ENCODE results near the gene GOLGA6A.
A peak's percentile ranks its signal among the peaks of the same experiment; 100 is the strongest.
"Not testable (repeated sequence)": the region's sequence is repeated elsewhere in the genome, so short reads cannot be mapped to it uniquely, and the experiment has no call there.

Gene GOLGA6A, protein sequence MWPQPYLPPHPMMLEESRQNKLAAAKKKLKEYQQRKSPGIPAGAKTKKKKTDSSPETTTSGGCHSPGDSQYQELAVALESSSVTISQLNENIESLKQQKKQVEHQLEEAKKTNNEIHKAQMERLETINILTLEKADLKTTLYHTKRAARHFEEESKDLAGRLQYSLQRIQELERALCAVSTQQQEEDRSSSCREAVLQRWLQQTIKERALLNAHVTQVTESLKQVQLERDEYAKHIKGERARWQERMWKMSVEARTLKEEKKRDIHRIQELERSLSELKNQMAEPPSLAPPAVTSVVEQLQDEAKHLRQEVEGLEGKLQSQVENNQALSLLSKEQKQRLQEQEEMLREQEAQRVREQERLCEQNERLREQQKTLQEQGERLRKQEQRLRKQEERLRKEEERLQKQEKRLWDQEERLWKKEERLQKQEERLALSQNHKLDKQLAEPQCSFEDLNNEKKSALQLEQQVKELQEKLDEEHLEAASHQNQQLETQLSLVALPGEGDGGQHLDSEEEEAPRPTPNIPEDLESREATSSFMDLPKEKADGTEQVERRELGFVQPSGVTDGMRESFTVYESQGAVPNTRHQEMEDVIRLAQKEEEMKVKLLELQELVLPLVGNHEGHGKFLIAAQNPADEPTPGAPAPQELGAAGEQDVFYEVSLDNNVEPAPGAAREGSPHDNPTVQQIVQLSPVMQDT

DNA sequence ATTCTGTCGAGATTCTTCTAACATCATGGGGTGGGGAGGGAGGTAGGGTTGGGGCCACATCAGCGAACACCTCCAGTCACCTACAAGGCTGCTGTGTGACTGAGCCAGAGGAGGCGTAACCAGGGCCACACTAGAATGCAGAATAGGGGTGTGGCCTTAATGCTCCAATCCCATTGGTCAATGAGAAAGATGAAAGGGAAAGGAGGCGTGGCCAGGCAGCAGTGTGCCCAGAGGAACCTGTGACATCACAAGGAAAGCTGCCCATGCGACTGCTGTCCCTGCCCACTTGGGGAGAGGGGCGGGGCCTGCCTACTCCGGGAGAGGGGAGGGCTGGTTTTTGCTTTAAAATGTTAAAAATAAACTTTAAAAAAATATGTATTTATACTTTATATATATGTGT is at the start of gene GOLGA6A:
Gene GOLGA6A (minus strand): TSS at position 101 of the 400 bp plus-strand sequence. CDS start 41 bp downstream, at position 60.
- DNase-seq (ENCODE audit: low spot score), result not testable (repeated sequence)

DNA sequence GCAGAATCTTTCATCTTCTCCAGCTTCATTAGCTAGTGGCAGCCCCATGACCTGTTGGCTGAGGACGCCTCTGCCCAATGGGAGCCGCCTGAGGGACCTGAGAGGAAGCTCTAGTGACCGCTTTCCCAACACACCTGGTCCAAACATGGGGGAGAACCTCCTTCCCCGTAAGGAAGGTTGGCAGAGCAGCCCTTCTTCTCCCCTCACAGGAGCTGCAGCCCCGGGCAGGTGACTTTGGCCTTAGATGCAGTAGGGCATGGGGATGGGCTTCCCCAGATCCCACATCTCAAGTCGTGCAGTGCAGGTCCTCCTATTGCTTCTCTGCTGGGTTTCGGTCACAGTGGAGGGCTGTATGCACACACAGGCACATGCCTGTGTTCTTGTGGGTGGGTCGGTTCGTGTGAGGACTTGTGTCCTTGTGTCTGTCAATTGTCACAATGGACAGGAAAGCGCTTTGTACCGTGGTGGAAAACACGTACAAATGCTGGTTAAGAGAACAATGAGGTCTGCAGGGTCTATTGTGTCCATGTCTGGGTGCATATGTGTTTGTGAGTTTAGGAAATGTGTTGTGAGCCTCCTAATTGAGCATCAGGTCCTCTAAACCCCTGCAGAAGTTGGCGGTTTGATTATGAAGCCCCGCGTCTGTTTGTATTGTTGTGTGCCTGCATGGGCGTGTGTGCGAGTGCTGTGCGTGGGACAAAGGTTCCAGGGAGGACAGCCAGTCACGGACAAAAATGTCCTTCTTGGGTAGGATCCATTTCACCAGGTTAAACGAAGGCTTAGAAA is 49.5 kb upstream of the GOLGA6A start:
- no peak for DNase-seq (ENCODE audit: low spot score)

DNA sequence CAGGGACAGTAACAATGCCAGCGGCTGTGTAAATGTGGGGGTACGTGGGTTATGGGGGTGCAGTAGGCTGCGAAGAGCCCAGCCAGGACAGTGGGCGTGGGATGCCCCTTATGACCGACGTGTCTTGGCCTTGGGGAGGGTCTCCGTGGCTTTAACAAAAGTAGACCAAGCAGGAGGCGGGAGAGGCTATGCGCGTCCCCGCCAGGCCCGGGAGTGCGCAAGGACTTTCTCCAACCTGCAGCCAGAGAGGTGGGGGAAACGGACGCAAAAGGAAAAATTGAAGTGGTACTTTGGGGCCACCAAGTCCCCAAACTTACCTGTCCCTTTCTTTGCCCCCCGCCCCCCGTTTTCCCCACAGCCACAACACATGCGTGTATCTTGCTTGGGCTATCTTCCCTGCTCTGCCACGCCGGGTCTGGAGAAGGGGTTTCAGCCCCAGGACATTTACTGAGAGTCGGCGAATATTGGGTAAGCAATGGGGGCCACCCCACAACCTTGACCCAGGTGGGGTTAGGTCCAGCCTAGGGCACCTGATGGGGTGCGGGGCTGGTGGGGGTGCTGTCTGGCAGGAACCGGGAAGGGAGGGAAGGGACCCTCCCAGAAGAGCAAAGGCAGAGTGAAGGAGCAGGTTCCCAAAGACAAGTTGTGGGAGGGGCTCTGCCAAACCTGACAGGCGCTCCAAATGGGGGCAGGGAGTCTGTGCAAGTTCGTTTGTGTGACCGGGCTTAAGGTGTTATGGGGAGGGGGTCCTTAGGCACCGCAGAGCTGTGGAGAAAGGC is 48.7 kb upstream of the GOLGA6A start:
- no peak for DNase-seq (ENCODE audit: low spot score)

DNA sequence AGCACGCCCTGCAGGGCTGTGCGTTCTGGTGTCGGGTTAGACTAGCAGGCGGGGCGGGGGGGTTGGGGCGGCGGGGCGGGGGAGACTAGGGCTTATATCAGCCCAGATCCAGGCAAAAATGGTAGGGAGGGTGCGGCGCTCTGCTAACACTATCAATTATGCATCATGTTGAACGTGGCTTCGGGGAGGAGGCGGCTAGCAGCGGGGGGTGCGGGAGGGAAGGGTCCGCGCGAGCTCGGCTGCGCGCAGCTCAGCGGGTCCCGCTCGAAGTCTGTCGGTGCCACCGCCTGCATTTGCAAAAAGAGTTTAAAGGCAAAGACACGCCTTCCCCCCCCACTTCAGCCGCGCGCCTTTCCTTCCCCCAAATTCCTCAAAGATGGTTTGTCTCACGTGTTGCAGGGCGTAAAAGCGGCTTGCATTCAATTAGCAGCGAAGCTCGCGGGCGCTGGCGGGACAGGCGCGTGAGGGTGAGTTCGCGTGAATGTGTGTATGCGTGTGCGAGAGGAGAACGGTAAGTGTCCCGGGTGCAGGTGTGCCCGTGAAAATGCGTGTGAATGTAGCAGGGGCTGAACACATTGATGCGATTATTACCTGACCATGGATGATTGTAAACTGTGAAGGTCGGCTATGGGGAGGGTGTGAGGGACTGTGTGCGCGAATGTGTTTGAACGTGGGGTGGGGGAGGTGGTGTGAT is 48.0 kb upstream of the GOLGA6A start, which contains the start of gene ISLR2:
Gene ISLR2 (plus strand): TSS at position 432 of the 694 bp plus-strand sequence. CDS start 2,169 bp downstream, outside the sequence.
- no peak for DNase-seq (ENCODE audit: low spot score)

DNA sequence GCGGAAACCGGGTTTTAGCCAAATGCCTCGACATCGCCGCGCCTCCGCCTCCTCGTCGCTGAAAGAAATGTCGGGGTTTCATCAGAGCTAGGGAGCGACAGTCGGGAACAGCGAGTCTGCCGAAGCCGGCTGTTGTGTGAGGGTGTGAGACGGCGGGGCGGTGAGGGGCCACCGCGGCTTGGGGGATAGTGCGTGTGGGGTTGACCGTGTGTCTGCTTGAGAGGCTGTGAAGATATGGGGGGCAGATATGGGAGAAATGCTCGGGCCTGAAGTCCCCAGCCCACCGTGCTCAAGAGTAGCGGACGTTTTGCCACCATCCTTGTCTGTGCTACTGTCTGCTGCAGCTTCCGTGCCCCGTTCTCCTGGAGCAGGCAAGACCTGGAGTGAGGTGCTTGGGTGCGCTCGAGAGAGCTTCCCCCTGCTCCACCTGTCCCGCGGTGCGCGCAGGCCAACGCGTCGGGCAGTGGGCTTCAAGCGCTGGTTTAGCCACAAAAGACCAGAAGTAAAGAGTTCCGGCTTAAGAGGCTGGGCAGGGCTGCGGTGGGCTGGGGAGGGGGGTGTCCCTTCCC is 47.3 kb upstream of the GOLGA6A start:
- DNase-seq (ENCODE audit: low spot score), result no peak

DNA sequence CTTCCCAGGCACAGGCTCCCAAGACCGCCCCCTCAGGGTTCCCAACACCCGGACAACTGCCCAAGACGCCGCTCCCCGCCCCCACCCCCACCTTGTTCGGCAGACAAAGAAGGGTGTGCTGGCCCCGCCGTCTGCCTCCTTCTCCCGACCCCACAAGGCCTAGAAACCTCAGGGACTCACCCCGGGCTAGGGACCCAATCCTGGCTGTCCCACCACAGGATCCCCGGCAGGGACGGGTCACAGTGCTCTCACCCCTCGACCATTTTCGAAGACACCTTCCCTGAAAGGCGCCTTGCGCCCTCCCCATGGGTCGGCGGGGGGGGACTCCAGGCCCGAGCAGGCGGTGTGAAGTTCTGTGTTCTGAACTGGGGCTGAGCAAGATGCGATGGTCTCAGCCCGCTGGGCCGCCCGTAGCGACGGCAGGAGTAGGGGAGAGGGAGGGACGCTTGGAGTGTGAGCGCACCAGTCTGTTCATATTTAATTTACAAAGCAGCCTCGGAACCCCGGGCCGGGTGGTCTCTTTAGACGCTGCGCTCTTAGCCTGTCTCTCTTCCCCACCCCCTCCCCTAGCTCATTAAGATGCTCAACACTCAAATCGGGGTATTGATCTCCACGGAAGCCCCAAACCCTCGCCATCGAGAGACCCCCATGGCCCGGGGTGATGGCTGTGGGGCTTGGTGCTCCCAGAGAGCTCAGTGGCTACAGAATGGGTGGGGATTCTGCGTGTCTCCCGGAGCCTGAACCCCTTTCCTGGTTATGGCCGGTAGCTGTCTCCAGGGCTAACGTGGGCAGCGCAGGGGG is 46.6 kb upstream of the GOLGA6A start:
- no peak for DNase-seq (ENCODE audit: low spot score)

DNA sequence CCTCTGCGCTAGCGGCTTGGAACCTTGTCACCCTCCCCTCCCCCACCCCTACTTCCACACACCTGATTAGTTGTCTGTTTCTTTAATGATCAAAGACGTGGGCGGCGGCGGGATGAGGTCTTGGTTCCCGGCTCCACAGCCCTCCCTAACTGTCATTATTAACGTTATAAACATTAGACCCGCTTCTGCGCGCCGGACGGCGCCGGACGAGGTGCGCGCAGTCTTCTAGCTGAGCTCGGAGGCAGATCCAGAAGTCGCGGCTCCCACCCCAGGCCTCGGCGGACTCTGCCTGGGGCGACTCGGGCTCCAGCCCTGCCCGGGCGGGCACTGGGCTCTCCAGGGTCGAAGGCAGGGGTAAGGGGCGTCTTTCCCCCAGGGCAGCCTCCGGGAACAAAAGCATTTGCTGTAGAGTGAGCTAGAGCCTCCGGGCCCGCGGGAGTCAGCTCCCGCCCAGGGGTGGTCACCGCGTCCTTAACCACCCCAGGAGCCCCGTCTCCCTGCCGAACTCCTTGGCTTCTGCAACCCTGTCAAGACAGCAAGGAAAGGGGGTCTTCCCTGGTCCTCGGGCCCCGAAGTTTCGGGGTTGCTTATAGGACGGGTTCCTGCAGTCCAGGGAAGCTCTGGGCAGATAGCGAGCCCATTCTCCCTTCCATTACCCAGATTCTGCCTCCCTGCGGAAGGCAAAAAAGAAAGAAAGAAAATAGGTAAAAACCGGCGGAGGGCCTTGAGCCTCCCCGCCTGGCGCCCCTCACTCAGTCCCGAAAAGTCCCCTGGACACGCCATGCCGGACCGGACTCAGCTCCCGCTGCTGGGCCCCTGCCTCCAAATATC is 45.8 kb upstream of the GOLGA6A start:
- DNase-seq (ENCODE audit: low spot score), result no peak

DNA sequence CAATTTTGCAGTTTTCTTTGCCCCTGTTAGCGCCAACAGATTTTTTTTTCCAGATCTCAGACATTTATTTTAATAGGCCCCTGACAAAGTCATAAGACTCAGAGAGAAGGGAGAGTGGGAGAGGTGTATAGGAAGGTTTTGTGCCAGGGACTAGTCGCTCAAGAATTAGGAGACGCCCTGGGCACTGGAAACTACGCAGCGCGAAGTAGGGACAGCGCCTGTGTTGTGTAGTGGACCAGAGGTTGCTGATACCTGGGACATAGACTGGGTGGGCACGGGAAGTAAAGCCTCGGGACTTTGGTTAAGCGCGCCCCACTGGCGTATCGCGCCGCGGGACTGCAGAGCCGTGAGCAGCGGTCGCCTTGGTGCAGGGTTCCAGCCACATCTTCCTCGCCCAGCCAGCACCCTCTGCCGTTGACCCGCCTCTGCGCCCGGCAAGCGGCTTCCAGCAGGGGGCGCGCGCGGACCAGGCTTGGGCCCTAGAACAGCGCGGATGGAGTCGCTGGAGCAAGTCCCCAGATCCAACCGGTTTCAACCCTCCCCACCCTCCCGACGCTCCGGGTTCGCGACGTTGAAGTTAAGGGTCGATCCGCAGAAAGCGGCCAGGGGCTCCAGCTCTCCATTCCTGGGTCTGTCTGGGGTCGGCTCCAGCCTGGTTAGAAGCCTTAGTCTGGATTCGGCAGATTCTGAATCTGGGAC is 45.1 kb upstream of the GOLGA6A start:
- DNase-seq (ENCODE audit: low spot score), result peak; percentile 40

DNA sequence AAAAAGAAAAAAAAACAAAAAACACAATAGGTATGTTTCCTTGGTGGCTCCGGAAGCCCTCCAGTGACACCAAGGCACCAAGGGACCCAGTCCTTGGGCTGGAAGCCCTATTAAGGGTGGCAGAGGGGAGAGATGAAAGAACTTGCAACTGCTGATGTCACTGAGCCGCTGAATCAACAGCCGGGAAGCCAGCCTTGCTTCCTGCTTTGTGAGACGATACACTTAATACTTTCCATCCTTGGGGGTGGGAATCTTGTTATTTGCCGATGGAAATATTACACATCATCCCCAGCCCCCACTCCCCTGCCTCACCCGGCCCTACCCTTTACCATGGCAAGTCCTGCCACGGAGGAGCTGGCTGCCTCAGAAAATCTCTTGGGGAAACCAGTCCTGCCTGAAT is 42.4 kb upstream of the GOLGA6A start:
- DNase-seq (ENCODE audit: low spot score), result no peak

DNA sequence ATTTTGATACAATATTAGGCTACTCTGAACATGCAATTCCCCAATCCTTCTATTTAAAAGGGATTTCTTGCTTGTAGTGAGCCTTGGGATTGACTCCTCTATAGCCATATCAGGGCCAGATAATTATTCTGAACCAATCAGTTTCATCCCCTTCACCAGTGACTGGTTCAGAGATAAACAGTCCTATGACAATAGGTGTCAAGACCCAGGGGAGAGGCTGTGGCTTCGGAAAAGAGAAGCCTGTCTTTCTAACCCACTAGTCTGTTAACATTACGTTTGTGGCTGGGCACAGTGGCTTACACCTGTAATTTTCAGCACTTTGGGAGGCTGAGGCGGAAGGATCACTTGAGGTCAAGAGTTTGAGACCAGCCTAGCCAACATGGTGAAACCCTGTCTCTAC is 41.8 kb upstream of the GOLGA6A start:
- DNase-seq (ENCODE audit: low spot score), result no peak

DNA sequence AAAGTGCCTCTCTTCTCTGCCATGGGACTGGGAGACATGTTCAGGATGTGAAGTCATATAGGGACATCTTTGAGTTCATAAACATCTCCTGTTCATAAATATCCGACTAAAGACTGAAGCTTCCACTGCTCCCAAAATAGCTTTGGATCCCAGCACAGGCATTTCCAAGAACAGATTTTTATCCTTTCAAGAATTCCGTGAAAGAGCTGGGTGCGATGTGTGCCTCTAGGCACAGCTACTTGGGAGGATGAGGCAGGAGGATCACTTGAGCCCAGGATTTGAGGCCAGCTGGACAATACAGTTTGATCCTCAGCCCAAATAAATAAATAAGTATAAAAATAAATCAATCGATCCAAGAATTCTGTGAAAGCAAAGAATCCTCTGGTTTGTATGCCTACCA is 41.3 kb upstream of the GOLGA6A start:
- no peak for DNase-seq (ENCODE audit: low spot score)

DNA sequence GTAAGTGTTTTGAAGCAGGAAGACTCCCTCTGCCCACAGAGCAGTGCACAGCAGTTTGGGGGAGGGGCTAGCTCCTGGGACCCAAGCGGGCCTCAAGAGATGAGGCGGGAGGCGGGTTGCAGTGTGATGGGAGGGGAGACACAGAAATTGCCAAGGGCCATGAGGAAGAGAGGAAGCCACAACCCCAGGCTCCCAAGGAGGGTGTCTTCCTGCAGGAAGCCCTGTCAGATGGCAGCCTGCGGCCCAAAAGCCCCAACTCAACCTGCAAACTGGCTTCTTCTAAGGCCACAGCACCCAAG is 40.7 kb upstream of the GOLGA6A start:
- DNase-seq (ENCODE audit: low spot score), result no peak

DNA sequence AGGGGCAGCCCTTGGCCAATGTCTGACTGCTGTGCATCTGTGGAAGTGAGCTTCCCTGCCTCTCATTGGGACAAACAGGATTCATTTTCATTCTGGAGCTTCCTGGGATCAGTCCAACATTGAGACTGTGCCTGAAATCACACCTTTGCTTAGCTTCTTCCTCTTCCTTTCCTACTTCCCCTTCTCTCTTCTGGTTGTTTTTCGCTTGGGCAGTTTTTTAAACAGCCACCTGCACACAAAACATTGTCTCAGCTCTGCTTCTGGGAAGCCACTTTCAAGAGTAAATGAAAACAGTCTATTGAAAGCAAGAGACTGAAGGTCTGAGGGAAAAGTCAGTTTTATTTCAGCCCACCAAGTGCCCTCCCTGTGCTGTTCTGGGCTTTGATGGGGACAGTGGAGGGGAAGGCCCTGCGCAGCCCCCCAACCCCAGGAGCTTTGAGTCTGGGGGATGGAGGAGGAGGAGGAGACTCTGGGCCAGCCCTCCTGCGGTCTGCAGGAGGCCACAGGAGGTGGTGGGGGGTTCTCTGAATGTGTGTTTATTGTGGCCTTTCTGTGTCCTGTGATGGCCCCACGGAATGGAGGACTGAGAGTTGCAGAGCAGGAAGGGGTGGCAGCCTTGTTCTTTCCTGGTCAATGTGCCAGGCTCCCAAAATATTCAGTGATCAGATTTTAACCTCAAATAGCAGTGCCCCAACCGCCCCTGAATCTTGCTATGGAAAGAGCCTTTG is 40.2 kb upstream of the GOLGA6A start:
- DNase-seq (ENCODE audit: low spot score), result no peak

DNA sequence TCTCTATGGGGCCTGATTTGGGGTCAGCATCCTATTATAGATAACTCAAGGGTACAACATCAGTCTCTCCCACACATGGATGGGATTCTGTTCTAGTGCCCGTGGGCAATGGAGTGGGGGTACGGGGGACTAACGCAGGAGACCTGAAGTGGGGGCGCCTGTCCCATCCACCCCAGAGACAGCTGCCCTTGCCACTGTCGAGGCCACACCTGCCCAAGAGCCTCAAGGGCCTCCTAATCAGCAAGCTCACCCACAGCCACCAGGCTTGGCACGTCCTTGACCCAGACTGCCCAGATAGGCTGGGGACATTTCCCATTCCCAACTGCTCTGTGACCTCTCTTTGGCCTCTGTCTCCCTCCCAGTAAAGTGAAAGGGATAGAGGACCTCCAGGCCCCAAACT is 39.5 kb upstream of the GOLGA6A start:
- no peak for DNase-seq (ENCODE audit: low spot score)

DNA sequence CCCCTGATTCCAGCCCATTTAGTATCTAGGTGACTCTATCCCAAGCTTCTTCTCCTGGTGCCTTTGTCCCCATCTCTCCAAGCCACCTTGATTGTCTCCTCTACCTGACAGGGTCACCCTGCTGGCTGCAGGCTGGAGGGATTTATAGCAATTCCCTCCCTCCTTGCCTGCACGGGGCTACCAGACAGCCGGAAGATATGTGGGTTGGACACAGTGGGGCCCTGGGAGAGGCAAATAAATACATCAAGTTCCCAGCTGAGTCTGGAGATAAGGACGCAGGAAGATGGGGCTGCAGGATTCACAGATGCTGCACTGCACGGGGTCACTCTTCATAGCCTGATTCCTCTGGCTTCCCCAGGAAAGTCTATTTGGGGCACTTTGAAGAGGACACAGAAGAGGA is 38.7 kb upstream of the GOLGA6A start:
- no peak for DNase-seq (ENCODE audit: low spot score)

DNA sequence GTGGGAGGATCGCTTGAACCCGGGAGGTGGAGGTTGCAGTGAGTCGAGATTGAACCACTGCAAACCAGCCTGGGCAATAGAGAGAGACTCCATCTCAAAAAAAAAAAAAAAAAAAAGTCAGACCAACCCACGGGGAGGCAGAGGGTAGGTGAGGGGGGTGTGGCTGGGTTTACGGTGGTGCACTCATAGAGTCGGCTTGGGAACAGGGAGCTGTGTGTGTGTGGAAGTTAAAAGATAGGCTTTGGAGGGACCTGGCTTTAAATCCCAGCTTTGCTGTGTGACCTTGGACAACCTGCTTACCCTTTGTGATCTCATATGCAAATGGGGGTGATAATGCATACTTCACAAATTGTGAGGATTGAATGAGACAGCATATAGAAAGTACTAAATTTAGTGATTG is 38.1 kb upstream of the GOLGA6A start:
- no peak for DNase-seq (ENCODE audit: low spot score)

DNA sequence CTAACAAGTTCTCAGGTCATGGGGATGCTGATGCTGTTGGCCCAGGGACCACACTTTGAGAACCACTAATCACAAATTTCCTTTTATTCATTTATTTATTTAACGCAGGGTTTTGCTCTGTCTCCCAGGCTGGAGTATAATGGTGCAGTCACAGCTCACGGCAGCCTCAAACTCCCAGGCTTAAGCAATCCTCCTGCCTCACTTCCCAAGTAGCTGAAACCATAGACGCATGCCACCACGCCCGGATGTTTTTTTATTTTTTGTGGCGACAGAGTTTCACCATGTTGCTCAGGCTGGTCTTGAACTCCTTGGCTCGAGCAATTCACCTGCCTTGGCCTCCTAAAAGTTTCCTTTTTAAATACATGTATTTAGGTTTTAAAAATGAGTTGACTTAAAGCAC is 27.4 kb upstream of the GOLGA6A start:
- no peak for DNase-seq (ENCODE audit: low spot score)

DNA sequence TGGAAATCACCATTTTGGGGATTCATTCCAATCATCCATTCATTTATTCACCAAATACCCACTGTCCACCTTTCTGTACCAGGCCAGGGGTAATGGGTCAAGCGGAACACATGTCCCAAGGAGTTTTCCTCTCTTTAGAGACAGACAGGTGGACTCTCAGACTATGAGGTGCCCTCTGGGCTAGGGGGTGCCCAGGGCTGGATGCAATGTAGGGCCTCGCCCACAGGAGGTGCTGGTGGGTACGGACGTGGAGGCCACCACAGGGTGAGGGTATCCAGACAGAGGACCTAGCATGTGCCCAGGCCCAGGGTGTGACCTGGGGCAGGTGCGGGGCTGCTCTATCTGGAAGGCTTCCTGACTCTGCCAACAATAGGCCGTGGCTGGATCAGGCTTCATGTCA is 26.3 kb upstream of the GOLGA6A start:
- not testable (repeated sequence) for DNase-seq (ENCODE audit: low spot score)
